GM21528 (cell line): ENCODE measurements around the gene FHIT.

ENCODE experiments used
- ATAC-seq: cut with Tn5 transposase; IDR thresholded peaks from one replicate; pipeline ENCODE4 v1.9.1; 2021; ENCODE audit warnings: mild to moderate bottlenecking, moderate library complexity; ENCODE audit not compliant: unreplicated experiment, low FRiP score

Gene FHIT

GRCh38 chr3:60053526-60054265 lies 1197.6 kb downstream of the FHIT start:
- ATAC-seq: no peak

DNA sequence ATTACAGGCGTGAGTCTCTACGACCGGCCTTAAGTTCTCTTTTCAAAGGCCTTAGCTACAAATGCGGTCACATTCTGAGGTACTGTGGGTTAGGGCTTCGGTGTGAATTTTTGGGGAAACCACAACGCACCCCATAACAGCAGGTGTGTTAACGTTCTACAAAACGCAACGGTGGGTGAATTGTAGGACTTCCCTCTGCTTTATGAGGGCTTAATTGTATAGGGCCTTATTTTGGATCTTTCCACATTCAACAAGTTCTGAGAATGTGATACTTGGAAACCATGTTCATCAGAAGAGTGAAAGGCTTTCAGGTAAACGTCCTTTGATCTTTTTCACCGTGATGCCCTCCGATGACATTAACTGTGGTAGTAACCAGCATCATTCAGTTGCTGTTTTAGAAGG lies 1202.8 kb downstream of the FHIT start:
- no peak for ATAC-seq

DNA sequence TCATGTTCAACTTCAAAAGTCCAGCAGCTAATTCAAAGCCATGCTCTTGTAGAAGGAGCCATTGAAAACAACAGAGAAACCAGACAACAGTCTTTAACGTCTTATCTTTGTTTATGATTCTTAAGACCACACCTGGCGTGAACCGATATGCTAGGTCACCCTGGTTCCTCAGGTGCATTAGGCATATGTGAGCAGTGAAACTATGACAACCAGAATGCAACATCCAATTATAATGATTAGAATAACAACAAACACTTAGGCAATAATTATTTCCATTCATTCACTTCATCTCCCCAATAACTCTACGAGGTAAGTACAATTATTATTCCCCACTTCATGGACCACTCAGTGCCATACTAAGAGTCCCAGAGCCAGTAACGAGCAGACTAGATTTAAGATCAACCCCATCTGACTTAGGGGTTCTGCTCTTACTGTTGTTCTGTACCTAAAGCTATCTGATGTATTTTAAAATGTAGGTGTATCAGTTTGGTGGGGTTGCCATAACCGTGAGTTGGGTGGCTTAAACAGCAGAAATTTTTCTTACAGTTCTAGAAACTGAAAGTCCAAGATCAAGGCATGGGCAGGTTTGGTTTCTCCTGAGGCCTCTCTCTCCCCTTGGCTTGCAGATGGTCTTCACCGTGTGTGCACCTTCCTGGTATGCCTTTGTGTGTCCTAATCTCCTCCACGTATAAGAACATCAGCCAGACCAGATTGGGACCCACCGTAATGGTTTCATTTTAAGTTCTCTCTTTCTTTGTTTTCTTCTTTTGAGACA lies 1203.6 kb downstream of the FHIT start:
- no peak for ATAC-seq

GRCh38 chr3:60046210-60046609 lies 1205.0 kb downstream of the FHIT start:
- no peak for ATAC-seq

GRCh38 chr3:60045686-60046085 lies 1205.6 kb downstream of the FHIT start:
- ATAC-seq: no peak

- no peak for ATAC-seq
Measured at GRCh38 chr3:60036803-60037202, 1214.4 kb downstream of the FHIT start.

DNA sequence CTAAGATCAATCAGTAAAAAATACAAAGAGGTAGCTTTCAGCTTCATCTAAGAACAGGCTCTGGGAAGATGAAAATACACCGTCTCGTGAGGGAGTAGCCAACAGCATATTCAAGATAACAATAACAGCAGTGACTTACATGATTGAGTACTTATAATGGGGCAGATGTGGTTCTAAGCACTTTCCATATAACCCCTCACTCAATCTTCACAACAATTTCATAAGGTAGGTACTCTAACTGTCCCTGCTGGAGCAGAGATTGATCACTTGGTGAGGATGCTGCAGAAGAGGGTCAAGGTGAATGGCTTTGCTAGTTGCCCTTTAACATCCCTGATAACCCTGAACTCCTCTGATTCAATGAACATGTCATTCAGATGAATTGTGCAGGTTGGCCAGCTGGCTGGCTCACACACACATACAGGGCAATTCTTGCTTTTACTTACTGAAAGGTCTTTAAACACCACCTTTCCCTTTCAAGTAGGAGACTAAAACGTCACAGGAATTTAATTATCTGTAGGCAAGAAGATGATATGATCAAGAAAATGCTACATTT lies 1217.3 kb downstream of the FHIT start:
- no peak for ATAC-seq

DNA sequence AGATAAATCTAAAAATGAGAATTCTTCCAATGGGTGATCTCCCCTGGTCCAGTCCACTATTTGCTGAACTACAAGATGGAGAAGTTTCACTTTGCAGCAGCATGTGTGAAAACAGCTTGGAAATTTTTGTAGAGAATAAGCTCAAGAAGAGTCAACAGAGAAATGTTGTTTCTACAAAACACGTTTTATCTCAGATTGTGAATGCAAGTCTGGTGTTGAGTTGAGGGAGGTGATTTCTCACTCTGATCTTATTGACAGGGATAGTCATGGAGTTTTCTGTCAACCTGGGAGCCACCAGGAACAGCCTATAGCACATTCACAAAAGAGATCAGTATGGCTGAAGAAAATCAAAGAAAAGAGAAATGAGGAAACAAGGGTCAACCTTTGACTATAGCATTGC lies 1220.3 kb downstream of the FHIT start:
- no peak for ATAC-seq

- ATAC-seq: no peak
Measured at GRCh38 chr3:60028233-60028632, 1223.0 kb downstream of the FHIT start.

- ATAC-seq: no peak
Measured at GRCh38 chr3:60027335-60027734, 1223.9 kb downstream of the FHIT start.

GRCh38 chr3:60025096-60026050 lies 1225.9 kb downstream of the FHIT start:
- ATAC-seq: no peak

- ATAC-seq: no peak
Measured at GRCh38 chr3:60024400-60024799, 1226.9 kb downstream of the FHIT start.

GRCh38 chr3:60023189-60023588 lies 1228.1 kb downstream of the FHIT start:
- no peak for ATAC-seq

DNA sequence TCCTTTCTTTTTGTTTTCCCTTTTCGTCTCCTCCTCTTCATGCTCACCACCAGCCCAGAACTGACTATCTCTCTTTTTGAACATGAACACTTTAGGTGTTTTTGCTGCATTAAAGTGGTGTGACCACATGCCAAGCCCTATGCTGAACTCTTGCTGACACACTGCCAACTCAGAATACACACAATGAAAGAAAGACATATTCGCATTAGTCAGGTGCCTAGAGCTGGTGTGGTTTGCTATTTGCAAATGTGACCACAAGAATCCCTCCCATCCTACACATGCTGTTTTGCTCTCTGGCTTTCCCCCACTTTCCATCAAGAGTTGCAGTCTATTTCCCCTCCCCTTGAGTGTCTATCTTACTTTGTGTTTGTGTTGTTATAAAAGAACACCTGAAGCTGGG lies 1233.6 kb downstream of the FHIT start:
- peak; percentile 66 for ATAC-seq

DNA sequence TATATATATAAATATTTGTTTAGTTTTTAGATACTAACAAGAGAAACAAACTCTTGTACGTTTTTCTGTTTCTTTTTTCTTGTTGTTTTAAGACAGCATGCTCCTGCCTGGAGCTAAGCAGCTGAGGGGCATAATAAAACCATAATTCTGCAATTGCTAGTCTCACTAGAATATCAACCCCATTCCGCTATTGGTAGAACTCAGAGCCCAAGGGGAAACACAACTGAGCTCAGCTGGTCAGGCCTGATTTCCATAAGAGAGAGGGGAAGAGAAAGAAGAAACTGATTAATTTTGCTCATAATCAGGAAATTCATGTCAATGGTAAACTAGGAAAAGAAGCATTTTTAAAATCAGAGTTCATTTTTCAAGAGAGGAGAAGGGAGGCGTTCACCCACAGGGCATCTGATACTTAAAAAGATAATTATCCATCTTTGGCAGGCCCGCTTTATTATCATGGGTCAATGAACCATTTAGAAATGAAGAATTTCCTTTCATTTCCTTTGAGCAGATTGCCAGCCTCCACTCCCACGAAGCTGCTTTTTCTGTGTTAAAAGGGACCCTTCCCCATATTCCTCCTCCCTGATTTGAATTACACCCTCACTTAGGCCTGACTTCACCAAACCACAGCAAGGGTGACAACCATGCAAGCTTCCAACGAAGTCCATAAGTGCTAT lies 1236.1 kb downstream of the FHIT start:
- ATAC-seq: no peak

DNA sequence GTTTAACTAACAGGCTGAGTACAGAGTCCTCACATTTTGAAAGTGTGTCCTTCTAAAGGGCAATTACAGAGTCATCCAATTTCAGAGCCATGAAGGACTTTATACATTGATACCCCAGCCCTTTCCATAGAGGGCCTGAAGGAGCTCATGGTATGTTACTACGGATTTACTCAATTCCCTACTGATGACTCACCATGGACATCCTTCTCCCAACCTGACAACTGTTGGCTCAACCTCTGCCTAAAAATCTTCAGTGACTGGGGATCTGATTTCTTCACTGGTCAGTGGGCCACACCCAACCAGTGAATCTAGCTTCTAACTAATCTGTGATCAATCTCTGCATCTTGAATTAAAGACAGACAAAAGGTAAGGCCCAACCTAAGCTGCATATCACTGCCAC lies 1238.0 kb downstream of the FHIT start:
- no peak for ATAC-seq

- ATAC-seq: no peak
Measured at GRCh38 chr3:60011218-60011617, 1240.0 kb downstream of the FHIT start.

GRCh38 chr3:60010781-60011180 lies 1240.5 kb downstream of the FHIT start:
- peak; percentile 99 for ATAC-seq

DNA sequence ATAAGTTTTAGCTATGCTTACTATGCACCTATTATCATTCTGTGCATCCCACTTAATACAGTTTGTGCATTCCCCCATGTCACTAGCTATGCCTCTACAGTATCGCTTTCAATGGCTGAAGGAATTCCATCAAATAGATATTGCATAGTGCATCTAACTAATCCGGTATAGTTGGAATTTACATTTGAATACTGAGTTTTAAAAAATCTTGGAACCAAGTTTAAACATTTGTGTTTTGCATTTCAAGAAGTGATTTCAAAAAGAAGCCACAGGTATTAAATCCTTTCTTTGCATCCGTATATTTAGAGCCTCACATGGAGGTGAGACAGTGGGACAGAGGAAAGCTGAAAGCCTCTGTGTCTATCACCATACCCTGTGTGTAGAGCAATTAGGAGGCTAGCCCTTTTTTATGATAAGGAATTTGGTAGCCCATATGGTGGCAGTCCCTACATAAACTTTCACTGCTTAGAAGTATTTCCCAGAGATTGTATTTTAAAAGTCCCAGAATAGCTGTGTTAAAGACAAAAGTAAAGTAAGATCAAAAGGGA lies 1241.2 kb downstream of the FHIT start:
- ATAC-seq: no peak

DNA sequence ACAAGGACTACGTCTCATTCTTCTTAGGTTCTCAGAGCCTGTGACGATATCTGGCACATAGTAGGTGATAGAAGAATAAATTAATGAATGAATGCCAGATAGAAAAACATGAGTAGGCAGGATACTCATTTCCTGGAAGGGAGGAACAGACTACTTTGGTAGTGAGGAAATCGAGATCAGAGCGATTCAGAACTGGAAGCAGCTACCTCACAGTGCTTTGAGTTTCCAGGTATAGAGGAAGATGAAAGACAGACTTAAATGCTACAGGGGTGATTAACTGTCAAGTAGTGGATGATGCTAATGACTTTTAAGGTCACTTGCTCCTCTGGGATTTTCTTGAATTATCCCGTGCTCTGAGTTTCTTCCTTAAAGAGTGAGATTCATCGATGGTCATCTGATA lies 1249.9 kb downstream of the FHIT start:
- no peak for ATAC-seq
